Stimulated activated effector memory CD8-positive, alpha-beta T cell treated with anti-CD3 and anti-CD28 coated beads, Interleukin-12 subunit alpha, Interleukin-12 subunit beta, amount 100 ng/mL, for 72 hours (primary cell): ENCODE measurements around the gene ATAD1.

Experiments
- ATAC-seq: fragments of 150-1000 bp; cut with Tn5 transposase; 2 replicates; pipeline ENCODE4 v1.10.0; 2021
- DNase-seq, 2 donors: peaks; one replicate each; pipeline ENCODE4 v3.0.0; 2021 to 2022; ENCODE audit warnings: low spot score in 2 of 2
- H3K27ac Mint-ChIP-seq: one replicate; pipeline ENCODE4 v1.8.0; 2022; ENCODE audit warnings: mild to moderate bottlenecking, mixed read lengths
- H3K36me3 Mint-ChIP-seq: one replicate; pipeline ENCODE4 v1.8.0; 2022; ENCODE audit warnings: mild to moderate bottlenecking, mixed read lengths
- H3K4me1 Mint-ChIP-seq: one replicate; pipeline ENCODE4 v1.8.0; 2022; ENCODE audit warnings: mixed read lengths
- H3K4me3 Mint-ChIP-seq: one replicate; pipeline ENCODE4 v1.8.0; 2022; ENCODE audit warnings: mild to moderate bottlenecking, mixed read lengths
- H3K9me3 Mint-ChIP-seq: one replicate; pipeline ENCODE4 v1.8.0; 2022; ENCODE audit warnings: mixed read lengths

The ATAD1 gene

GRCh38 chr10:87734987-87735827, 82.8 kb downstream of the ATAD1 start:
- H3K36me3 Mint-ChIP-seq, result no peaks in the 10 kb centered on the region
- no peak overlapping the region for H3K4me3 Mint-ChIP-seq
- no peak for DNase-seq
- no peaks in the 10 kb centered on the region for H3K9me3 Mint-ChIP-seq
- ATAC-seq, result peak; percentile 55
- H3K27ac Mint-ChIP-seq, result no peak overlapping the region
- H3K4me1 Mint-ChIP-seq, result no peaks in the 10 kb centered on the region

- Mint-ChIP-seq H3K9me3 (no peaks in the 10 kb centered on the region), H3K4me1 (no peaks in the 10 kb centered on the region), H3K27ac (no peak overlapping the region), H3K36me3 (no peaks in the 10 kb centered on the region), H3K4me3 (no peak overlapping the region)
- no peak for ATAC-seq
- no peak for DNase-seq
These were observed 84.9 kb downstream of the ATAD1 start for GRCh38 chr10:87733081-87733480.

- Mint-ChIP-seq H3K27ac (no peak overlapping the region), H3K9me3 (no peaks in the 10 kb centered on the region), H3K4me3 (no peak overlapping the region), H3K4me1 (no peaks in the 10 kb centered on the region), H3K36me3 (no peaks in the 10 kb centered on the region)
- no peak for DNase-seq
- no peak for ATAC-seq
These were observed 88.1 kb downstream of the ATAD1 start for GRCh38 chr10:87729940-87730339.

- Mint-ChIP-seq H3K4me3 (no peak overlapping the region), H3K4me1 (no peaks in the 10 kb centered on the region), H3K27ac (no peak overlapping the region), H3K9me3 (no peaks in the 10 kb centered on the region), H3K36me3 (no peaks in the 10 kb centered on the region)
- ATAC-seq (no peak), DNase-seq (no peak)
These were observed 93.2 kb downstream of the ATAD1 start for GRCh38 chr10:87724789-87725188.

GRCh38 chr10:87723500-87723899, 94.5 kb downstream of the ATAD1 start:
- ATAC-seq, result no peak
- DNase-seq, result no peak
- Mint-ChIP-seq H3K4me1 (no peaks in the 10 kb centered on the region), H3K36me3 (no peaks in the 10 kb centered on the region), H3K27ac (no peak overlapping the region), H3K4me3 (no peak overlapping the region), H3K9me3 (no peaks in the 10 kb centered on the region)

- ATAC-seq, result no peak
- Mint-ChIP-seq H3K27ac (no peak overlapping the region), H3K9me3 (no peaks in the 10 kb centered on the region), H3K36me3 (no peaks in the 10 kb centered on the region), H3K4me3 (no peak overlapping the region), H3K4me1 (no peaks in the 10 kb centered on the region)
- no peak for DNase-seq
These were observed 95.3 kb downstream of the ATAD1 start for GRCh38 chr10:87722716-87723115.

GRCh38 chr10:87721781-87722180, 96.2 kb downstream of the ATAD1 start:
- H3K4me3 Mint-ChIP-seq, result no peak overlapping the region
- no peaks in the 10 kb centered on the region for H3K36me3 Mint-ChIP-seq
- no peak for DNase-seq
- H3K4me1 Mint-ChIP-seq, result no peaks in the 10 kb centered on the region
- no peak for ATAC-seq
- no peak overlapping the region for H3K27ac Mint-ChIP-seq
- H3K9me3 Mint-ChIP-seq, result no peaks in the 10 kb centered on the region

GRCh38 chr10:87720665-87721064, 97.4 kb downstream of the ATAD1 start:
- H3K4me1 Mint-ChIP-seq, result no peaks in the 10 kb centered on the region

GRCh38 chr10:87716348-87716670, 101.7 kb downstream of the ATAD1 start:
- no peak overlapping the region for H3K27ac Mint-ChIP-seq
- ATAC-seq (no peak), DNase-seq (no peak)
- no peaks in the 10 kb centered on the region for H3K36me3 Mint-ChIP-seq
- H3K9me3 Mint-ChIP-seq, result no peaks in the 10 kb centered on the region
- no peaks in the 10 kb centered on the region for H3K4me1 Mint-ChIP-seq
- H3K4me3 Mint-ChIP-seq, result no peak overlapping the region

More at GRCh38 chr10:87720665-87721064, 97.4 kb downstream of the ATAD1 start:
- H3K27ac Mint-ChIP-seq, result no peak overlapping the region
- H3K9me3 Mint-ChIP-seq, result no peaks in the 10 kb centered on the region
- DNase-seq, result no peak
- no peak overlapping the region for H3K4me3 Mint-ChIP-seq
- H3K36me3 Mint-ChIP-seq, result no peaks in the 10 kb centered on the region
- ATAC-seq, result no peak

- H3K36me3 Mint-ChIP-seq, result no peaks in the 10 kb centered on the region
- H3K9me3 Mint-ChIP-seq, result no peaks in the 10 kb centered on the region
- ATAC-seq (no peak), DNase-seq (no peak)
- H3K4me1 Mint-ChIP-seq, result no peaks in the 10 kb centered on the region
- H3K4me3 Mint-ChIP-seq, result no peak overlapping the region
- H3K27ac Mint-ChIP-seq, result no peak overlapping the region
These were observed 102.3 kb downstream of the ATAD1 start for GRCh38 chr10:87715552-87716347.

- H3K4me1 Mint-ChIP-seq, result no peaks in the 10 kb centered on the region
- DNase-seq, result no peak
- H3K36me3 Mint-ChIP-seq, result no peaks in the 10 kb centered on the region
- H3K27ac Mint-ChIP-seq, result no peak overlapping the region
- ATAC-seq, result no peak
- no peaks in the 10 kb centered on the region for H3K9me3 Mint-ChIP-seq
- no peak overlapping the region for H3K4me3 Mint-ChIP-seq
These were observed 104.3 kb downstream of the ATAD1 start for GRCh38 chr10:87713707-87714106.

- Mint-ChIP-seq H3K27ac (no peak overlapping the region), H3K4me3 (no peak overlapping the region), H3K36me3 (no peaks in the 10 kb centered on the region), H3K4me1 (no peaks in the 10 kb centered on the region), H3K9me3 (no peaks in the 10 kb centered on the region)
- no peak for ATAC-seq
- no peak for DNase-seq
These were observed 105.0 kb downstream of the ATAD1 start for GRCh38 chr10:87712913-87713616.

GRCh38 chr10:87707254-87707653, 110.8 kb downstream of the ATAD1 start:
- Mint-ChIP-seq H3K36me3 (no peaks in the 10 kb centered on the region), H3K4me1 (no peaks in the 10 kb centered on the region), H3K9me3 (no peaks in the 10 kb centered on the region), H3K27ac (no peak overlapping the region), H3K4me3 (no peak overlapping the region)
- no peak for DNase-seq
- no peak for ATAC-seq

GRCh38 chr10:87706731-87707130, 111.3 kb downstream of the ATAD1 start:
- Mint-ChIP-seq H3K9me3 (no peaks in the 10 kb centered on the region), H3K36me3 (no peaks in the 10 kb centered on the region), H3K27ac (no peak overlapping the region), H3K4me1 (no peaks in the 10 kb centered on the region), H3K4me3 (no peak overlapping the region)
- ATAC-seq (no peak), DNase-seq (no peak)

GRCh38 chr10:87705339-87705738, 112.7 kb downstream of the ATAD1 start:
- Mint-ChIP-seq H3K4me3 (no peak overlapping the region), H3K9me3 (no peaks in the 10 kb centered on the region), H3K4me1 (no peaks in the 10 kb centered on the region), H3K36me3 (no peaks in the 10 kb centered on the region), H3K27ac (no peak overlapping the region)
- ATAC-seq, result no peak
- DNase-seq, result no peak
